HepG2 (cell line): ENCODE results near the gene SRGAP3. TPM values are rescaled to one million over a fixed set of nuclear protein-coding genes. Genes with fewer than 3 reads are reported as not detected.

ENCODE experiments used
- AHDC1 ChIP-seq: sonication (generic); formaldehyde crosslinking; IDR thresholded peaks from 2 replicates; pipeline ENCODE4 v1.5.1; 2020; ENCODE audit warnings: mild to moderate bottlenecking, missing genetic modification reagents, borderline replicate concordance
- CHD4 ChIP-seq: fragments of 200-600 bp; sonication (generic); IDR thresholded peaks from 2 replicates; pipeline ENCODE4 v1.7.0; 2017; ENCODE audit warnings: mild to moderate bottlenecking, low read length, borderline replicate concordance
- HMGA1 ChIP-seq: sonication (generic); formaldehyde crosslinking; conservative IDR thresholded peaks from 2 replicates; pipeline ENCODE4 v1.4.0; 2020; ENCODE audit warnings: missing genetic modification reagents
- HNF4A ChIP-seq: sonication (generic); formaldehyde crosslinking; IDR thresholded peaks from 2 replicates; pipeline ENCODE4 v1.4.0; 2020; ENCODE audit warnings: missing genetic modification reagents
- KDM1A ChIP-seq: IDR thresholded peaks from 2 replicates; pipeline ENCODE4 v1.6.1; 2016; ENCODE audit warnings: missing compliant biosample characterization
- SALL1 ChIP-seq: sonication (generic); formaldehyde crosslinking; IDR thresholded peaks from 2 replicates; pipeline ENCODE4 v1.8.0; 2022; ENCODE audit warnings: mild to moderate bottlenecking, missing genetic modification reagents
- TFE3 ChIP-seq: IDR thresholded peaks from 2 replicates; pipeline ENCODE4 v1.6.1; 2016
- TSC22D2 ChIP-seq: sonication (generic); formaldehyde crosslinking; IDR thresholded peaks from 2 replicates; pipeline ENCODE4 v1.5.1; 2020; ENCODE audit warnings: missing genetic modification reagents, mild to moderate bottlenecking, borderline replicate concordance
- UBTF ChIP-seq: sonication (generic); formaldehyde crosslinking; IDR thresholded peaks from 2 replicates; pipeline ENCODE4 v1.4.0; 2020; ENCODE audit warnings: mild to moderate bottlenecking, missing genetic modification reagents
- ZBTB37 ChIP-seq: sonication (generic); formaldehyde crosslinking; IDR thresholded peaks from 2 replicates; pipeline ENCODE4 v1.4.0; 2020; ENCODE audit warnings: mild to moderate bottlenecking, missing genetic modification reagents
- ZFX ChIP-seq: sonication (generic); formaldehyde crosslinking; IDR thresholded peaks from 2 replicates; pipeline ENCODE4 v1.4.0; 2020; ENCODE audit warnings: mild to moderate bottlenecking, low read depth, missing genetic modification reagents, moderate library complexity
- ZMYM3 ChIP-seq: sonication (generic); formaldehyde crosslinking; IDR thresholded peaks from 2 replicates; pipeline ENCODE4 v1.5.1; 2020; ENCODE audit warnings: mild to moderate bottlenecking, missing genetic modification reagents
- ZNF549 ChIP-seq: sonication (generic); formaldehyde crosslinking; IDR thresholded peaks from 2 replicates; pipeline ENCODE4 v1.5.0; 2020; ENCODE audit warnings: missing genetic modification reagents
- ZNF629 ChIP-seq: sonication (generic); formaldehyde crosslinking; conservative IDR thresholded peaks from 2 replicates; pipeline ENCODE4 v1.5.0; 2020; ENCODE audit warnings: missing genetic modification reagents
- ZSCAN25 ChIP-seq: sonication (generic); formaldehyde crosslinking; IDR thresholded peaks from 2 replicates; pipeline ENCODE4 v1.8.0; 2022; ENCODE audit warnings: mild to moderate bottlenecking, missing genetic modification reagents
- polyA plus RNA-seq, 8 experiments: library from polyadenylated mRNA; depleted of rRNA in 3 of 8; stranded (reverse) in 7 of 8; unstranded in 1 of 8; fragments of >200 nt; fragmentation: Illumina TruSeq in 4 of 8; extraction: Trizol in 4 of 8; gene quantifications; 2 replicates each; pipeline versions ENCODE4 v1.2.1 to v1.2.3, GENCODE V29; 2011 to 2016; ENCODE audit warnings: low read depth in 4 of 8, missing spikeins in 1 of 8, mixed read lengths in 1 of 8; ENCODE audit not compliant: insufficient read depth in 1 of 8
- total RNA-seq, 5 experiments: library from RNA; depleted of rRNA; stranded (reverse); fragments of >200 nt; fragmentation: Illumina TruSeq; extraction: Trizol; gene quantifications; 2 replicates each; pipeline ENCODE4 v1.2.3, GENCODE V29; 2016; ENCODE audit warnings: low read depth in 1 of 5

The SRGAP3 gene
- total and polyA plus RNA-seq, 2 of the 13 experiments (the other 11 are each of a cell fraction or from before 2014, with no cell fraction given): 1.2 to 1.4 TPM

GRCh38 chr3:8966150-8966819 is 283.2 kb downstream of the SRGAP3 start (continued):
- 0 out of 2 replicates have a peak, but pooled peaks have one; percentile 29 for TF ChIP-seq AHDC1
- TF ChIP-seq ZSCAN25 (CRISPR knock-in tag): peak; percentile 92
- TF ChIP-seq HMGA1 (CRISPR knock-in tag): no peak
- 0 out of 2 replicates have a peak, but pooled peaks have one; percentile 20 for TF ChIP-seq SALL1 (CRISPR knock-in tag)
- 0 out of 2 replicates have a peak, but pooled peaks have one; percentile 16 for TF ChIP-seq UBTF (CRISPR knock-in tag)
- TF ChIP-seq KDM1A: 0 out of 2 replicates have a peak, but pooled peaks have one; percentile 21
- TF ChIP-seq ZNF549 (CRISPR knock-in tag): no peak
- TF ChIP-seq HNF4A: peak; percentile 56; the same call in 1 of the 2 replicates
- TF ChIP-seq ZFX (CRISPR knock-in tag): peak; percentile 43; the same call in 1 of the 2 replicates
- TF ChIP-seq TFE3: no peak
- peak; percentile 91 for TF ChIP-seq CHD4
- no peak for TF ChIP-seq ZBTB37 (CRISPR knock-in tag)
- TF ChIP-seq ZMYM3 (CRISPR knock-in tag): 0 out of 2 replicates have a peak, but pooled peaks have one; percentile 20
- peak; percentile 95 for TF ChIP-seq ZNF629 (CRISPR knock-in tag)
- TF ChIP-seq TSC22D2: no peak
- TF ChIP-seq, all 625 proteins: peak for 13
